ENCODE results near the gene JMJD1C.

DNA sequence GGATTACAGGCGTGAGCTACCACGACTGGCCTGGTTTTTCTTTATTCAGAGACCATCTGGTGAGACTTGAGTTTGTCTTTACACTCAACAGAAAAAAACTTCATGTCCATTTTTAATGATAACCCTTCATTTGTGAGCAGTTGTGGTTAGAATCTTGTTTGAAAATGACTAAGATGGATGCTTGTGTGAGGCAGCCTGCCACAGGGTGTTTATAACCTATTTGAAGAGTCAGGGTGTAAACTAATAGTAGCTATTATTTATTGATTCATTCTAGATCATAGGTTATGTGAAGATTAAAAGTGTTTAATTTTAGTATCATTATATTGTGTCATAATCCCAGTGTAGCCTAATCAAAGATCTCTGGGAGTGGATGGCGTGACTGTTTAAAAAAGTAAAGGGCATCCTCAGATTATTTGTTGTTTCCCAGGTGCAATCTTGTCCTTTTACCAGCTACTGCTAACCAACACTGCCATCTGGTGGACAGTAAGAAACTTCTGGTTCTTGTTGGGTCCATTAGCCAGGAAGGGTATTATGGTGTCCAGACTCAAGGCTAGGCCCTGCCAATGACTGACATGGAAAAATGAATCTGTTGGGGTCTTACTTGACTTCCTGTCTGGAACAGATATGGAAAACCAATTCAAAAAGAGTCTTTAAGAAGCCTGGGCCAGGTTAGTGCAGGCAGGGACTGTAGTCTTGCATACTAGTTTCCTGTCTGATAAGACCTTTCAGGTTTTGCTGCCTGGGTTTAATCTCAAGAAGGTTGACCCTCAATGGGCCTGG, 307.7 kb downstream of the JMJD1C start:
- TF ChIP-seq, protein P1, sequence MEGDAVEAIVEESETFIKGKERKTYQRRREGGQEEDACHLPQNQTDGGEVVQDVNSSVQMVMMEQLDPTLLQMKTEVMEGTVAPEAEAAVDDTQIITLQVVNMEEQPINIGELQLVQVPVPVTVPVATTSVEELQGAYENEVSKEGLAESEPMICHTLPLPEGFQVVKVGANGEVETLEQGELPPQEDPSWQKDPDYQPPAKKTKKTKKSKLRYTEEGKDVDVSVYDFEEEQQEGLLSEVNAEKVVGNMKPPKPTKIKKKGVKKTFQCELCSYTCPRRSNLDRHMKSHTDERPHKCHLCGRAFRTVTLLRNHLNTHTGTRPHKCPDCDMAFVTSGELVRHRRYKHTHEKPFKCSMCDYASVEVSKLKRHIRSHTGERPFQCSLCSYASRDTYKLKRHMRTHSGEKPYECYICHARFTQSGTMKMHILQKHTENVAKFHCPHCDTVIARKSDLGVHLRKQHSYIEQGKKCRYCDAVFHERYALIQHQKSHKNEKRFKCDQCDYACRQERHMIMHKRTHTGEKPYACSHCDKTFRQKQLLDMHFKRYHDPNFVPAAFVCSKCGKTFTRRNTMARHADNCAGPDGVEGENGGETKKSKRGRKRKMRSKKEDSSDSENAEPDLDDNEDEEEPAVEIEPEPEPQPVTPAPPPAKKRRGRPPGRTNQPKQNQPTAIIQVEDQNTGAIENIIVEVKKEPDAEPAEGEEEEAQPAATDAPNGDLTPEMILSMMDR (conservative IDR thresholded peaks at IDR 0.05; ENCODE audit: low read length): peak; percentile 96
- TF ChIP-seq EZH2phosphoT487 (IDR thresholded peaks at IDR 0.05; ENCODE audit: borderline replicate concordance, low read depth, low read length): no peak
